SH-SY5Y (cell line): ENCODE measurements around the gene PLEKHJ1.

Experiments used
- GATA2 ChIP-seq: IDR thresholded peaks from 2 replicates; pipeline ENCODE4 v1.6.1; 2011; ENCODE audit warnings: mild to moderate bottlenecking, low read depth, low read length
- GATA3 ChIP-seq: IDR thresholded peaks from 2 replicates; pipeline ENCODE4 v1.6.1; 2011; ENCODE audit warnings: low read depth, mild to moderate bottlenecking, low read length, moderate library complexity

GRCh38 chr19:2215281-2215751, 20.8 kb downstream of the PLEKHJ1 start:
- TF ChIP-seq GATA2, result no peak
- no peak for TF ChIP-seq GATA3
